Nephron (organoid): ENCODE results near the gene VCX3B.
"Not testable (repeated sequence)": the region's sequence is repeated elsewhere in the genome, so short reads cannot be mapped to it uniquely, and the experiment has no call there.

Experiments
- H3K27ac Mint-ChIP-seq, 3 experiments: 2 replicates each; pipeline ENCODE4 v1.8.0; 2020; ENCODE audit warnings: mixed read lengths in 3 of 3, mild to moderate bottlenecking in 2 of 3, moderate library complexity in 1 of 3
- H3K27me3 Mint-ChIP-seq: 2 replicates; pipeline ENCODE4 v1.8.0; 2021; ENCODE audit warnings: low read depth, mild to moderate bottlenecking, moderate library complexity, mixed read lengths
- H3K36me3 Mint-ChIP-seq: 2 replicates; pipeline ENCODE4 v1.8.0; 2020; ENCODE audit warnings: low read depth, mixed read lengths
- H3K4me1 Mint-ChIP-seq: 2 replicates; pipeline ENCODE4 v1.8.0; 2020; ENCODE audit warnings: mixed read lengths
- H3K4me3 Mint-ChIP-seq, 3 experiments: 2 replicates each; pipeline ENCODE4 v1.8.0; 2020; ENCODE audit warnings: mild to moderate bottlenecking in 3 of 3, mixed read lengths in 3 of 3, moderate library complexity in 2 of 3
- H3K9me3 Mint-ChIP-seq: 2 replicates; pipeline ENCODE4 v1.8.0; 2020; ENCODE audit warnings: mixed read lengths
- TF ChIP-seq, protein P1 (sequence below), 3 experiments: fragments of 200-600 bp; sonication (generic); IDR thresholded peaks; one replicate each; pipeline ENCODE4 v1.5.0; 2021; ENCODE audit warnings: antibody characterized with exemption in 3 of 3; ENCODE audit not compliant: unreplicated experiment in 3 of 3

VCX3B gene

DNA sequence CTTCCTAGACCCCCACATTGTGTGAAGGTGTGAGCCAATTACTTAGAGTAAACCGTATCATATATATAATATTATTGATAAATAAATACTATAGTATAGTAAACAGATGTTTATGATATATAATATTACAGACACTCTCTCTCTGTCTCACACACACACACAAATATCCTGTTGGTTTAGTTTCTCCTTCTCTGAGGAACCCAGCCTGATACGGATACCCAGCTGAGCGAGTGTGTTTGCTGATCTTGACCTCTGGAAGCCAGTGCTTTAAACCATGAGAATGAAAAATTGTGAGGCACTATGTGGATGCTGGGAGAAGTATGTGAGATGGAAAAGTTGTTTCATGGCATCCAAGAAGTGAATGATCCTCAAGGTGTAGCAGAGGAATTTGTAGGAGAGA is at the start of gene VCX3B:
TSS of gene VCX3B (plus strand) at position 301 of the 400 bp plus-strand sequence. CDS start 621 bp downstream, outside the sequence.
- H3K4me3 Mint-ChIP-seq, H3K36me3 Mint-ChIP-seq, H3K9me3 Mint-ChIP-seq, H3K27me3 Mint-ChIP-seq, H3K4me1 Mint-ChIP-seq, H3K27ac Mint-ChIP-seq: not testable (repeated sequence)

DNA sequence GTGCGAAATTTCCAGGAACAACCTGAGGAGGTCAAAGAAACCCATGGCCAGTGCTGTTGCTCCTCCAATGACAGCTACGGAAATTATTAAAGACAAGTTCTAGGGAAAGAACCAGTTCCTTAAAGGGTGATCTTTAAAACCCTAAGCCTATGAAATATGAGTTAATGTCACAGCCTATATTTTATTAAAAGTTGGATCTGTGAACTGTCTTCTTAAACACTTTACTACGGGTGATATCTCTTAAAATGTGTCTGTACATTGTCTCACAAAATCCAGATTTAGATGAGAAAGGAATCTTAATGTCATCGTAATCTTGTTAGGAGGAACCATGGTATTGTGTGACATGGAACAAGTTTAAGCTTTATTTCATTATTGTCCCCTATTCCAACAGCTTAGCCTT is 46.3 kb upstream of the VCX3B start:
- Mint-ChIP-seq H3K27ac (no peak overlapping the region), H3K36me3 (no peaks in the 10 kb centered on the region), H3K4me3 (no peak overlapping the region), H3K27me3 (no peaks in the 10 kb centered on the region), H3K4me1 (no peaks in the 10 kb centered on the region), H3K9me3 (no peaks in the 10 kb centered on the region)
- TF ChIP-seq, protein P1, sequence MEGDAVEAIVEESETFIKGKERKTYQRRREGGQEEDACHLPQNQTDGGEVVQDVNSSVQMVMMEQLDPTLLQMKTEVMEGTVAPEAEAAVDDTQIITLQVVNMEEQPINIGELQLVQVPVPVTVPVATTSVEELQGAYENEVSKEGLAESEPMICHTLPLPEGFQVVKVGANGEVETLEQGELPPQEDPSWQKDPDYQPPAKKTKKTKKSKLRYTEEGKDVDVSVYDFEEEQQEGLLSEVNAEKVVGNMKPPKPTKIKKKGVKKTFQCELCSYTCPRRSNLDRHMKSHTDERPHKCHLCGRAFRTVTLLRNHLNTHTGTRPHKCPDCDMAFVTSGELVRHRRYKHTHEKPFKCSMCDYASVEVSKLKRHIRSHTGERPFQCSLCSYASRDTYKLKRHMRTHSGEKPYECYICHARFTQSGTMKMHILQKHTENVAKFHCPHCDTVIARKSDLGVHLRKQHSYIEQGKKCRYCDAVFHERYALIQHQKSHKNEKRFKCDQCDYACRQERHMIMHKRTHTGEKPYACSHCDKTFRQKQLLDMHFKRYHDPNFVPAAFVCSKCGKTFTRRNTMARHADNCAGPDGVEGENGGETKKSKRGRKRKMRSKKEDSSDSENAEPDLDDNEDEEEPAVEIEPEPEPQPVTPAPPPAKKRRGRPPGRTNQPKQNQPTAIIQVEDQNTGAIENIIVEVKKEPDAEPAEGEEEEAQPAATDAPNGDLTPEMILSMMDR (IDR thresholded peaks at IDR 0.05; ENCODE audit: unreplicated experiment in 3 of 3): no peak

DNA sequence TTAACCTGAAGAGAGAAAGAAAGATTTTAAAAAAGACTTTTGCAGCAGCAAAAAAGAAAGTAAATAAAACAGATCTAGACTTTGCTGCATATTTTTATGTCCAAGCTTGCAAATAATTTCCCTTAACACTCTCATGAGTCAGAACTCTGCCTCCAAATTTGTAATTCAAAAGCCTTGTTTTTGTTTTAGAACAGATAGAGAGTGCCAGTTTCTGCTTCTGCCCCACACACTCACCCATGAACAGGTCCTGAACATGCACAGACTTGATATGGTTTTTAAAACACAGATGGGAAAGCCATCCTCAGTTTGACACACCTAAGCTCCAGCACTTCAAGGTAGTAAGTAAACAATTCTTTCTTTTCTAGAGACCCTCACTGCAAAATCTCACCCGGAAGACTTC is 39.7 kb upstream of the VCX3B start:
- H3K9me3 Mint-ChIP-seq: peaks cover 2% of the 10 kb centered on the region
- no peak overlapping the region for H3K4me3 Mint-ChIP-seq
- no peaks in the 10 kb centered on the region for H3K27me3 Mint-ChIP-seq
- H3K27ac Mint-ChIP-seq: peak overlapping the region in 1 of 3 experiments; percentile 2
- TF ChIP-seq, protein P1 (IDR thresholded peaks at IDR 0.05; ENCODE audit: unreplicated experiment in 3 of 3): no peak
- no peaks in the 10 kb centered on the region for H3K4me1 Mint-ChIP-seq
- no peaks in the 10 kb centered on the region for H3K36me3 Mint-ChIP-seq

DNA sequence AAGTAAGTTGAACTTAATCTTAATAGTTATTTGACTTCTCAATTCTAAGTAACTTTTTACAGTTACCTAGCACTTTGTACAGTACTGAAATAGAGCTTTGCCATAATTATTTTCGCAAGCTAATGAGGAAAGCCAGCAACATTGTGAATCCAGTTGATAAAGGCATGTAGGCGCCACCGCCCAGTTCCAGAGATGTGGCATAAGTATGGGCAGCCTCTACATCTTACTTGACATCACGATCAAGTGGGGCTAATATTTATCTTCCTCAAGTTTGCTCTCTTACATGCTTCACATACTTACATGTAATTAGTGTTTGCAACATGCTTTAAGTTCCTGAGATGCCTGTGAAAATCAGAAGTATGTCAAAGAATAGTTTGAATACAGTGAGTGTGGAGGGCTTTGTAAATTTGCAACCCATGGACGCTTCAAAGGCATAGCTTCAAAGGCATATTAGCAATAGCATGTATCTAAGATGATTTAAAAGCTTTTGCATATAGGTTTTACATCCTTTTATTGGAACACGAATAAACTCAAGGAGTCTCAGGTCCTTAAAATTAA is 34.9 kb upstream of the VCX3B start:
- TF ChIP-seq, protein P1 (IDR thresholded peaks at IDR 0.05; ENCODE audit: unreplicated experiment in 3 of 3): no peak
- no peaks in the 10 kb centered on the region for H3K4me1 Mint-ChIP-seq
- H3K4me3 Mint-ChIP-seq: no peak overlapping the region

DNA sequence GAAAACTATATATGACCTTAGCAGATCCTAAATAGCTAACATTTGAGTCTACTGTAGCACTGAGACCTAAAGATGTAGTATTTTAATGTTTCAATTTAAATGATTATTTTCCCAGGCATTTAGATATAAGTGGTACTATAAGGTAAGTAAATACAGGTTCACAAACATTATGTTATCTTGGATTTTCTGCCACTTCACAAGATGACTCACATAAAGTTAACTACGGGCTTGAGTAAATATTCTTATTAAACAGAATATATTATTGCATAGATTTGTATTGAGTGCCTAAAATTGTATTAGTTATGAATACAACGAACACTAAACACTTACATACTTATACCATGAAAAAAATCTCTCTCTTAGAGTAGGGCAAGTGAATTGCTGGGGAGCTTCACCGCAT is 34.2 kb upstream of the VCX3B start:
- Mint-ChIP-seq H3K36me3 (no peaks in the 10 kb centered on the region), H3K4me3 (no peak overlapping the region), H3K27me3 (no peaks in the 10 kb centered on the region), H3K27ac (no peak overlapping the region), H3K9me3 (peaks cover 2% of the 10 kb centered on the region), H3K4me1 (no peaks in the 10 kb centered on the region)
- TF ChIP-seq, protein P1 (IDR thresholded peaks at IDR 0.05; ENCODE audit: unreplicated experiment in 3 of 3): no peak

More for the DNA sequence above, 34.9 kb upstream of the VCX3B start:
- H3K36me3 Mint-ChIP-seq: no peaks in the 10 kb centered on the region
- no peak overlapping the region for H3K27ac Mint-ChIP-seq
- no peaks in the 10 kb centered on the region for H3K27me3 Mint-ChIP-seq
- peaks cover 2% of the 10 kb centered on the region for H3K9me3 Mint-ChIP-seq

DNA sequence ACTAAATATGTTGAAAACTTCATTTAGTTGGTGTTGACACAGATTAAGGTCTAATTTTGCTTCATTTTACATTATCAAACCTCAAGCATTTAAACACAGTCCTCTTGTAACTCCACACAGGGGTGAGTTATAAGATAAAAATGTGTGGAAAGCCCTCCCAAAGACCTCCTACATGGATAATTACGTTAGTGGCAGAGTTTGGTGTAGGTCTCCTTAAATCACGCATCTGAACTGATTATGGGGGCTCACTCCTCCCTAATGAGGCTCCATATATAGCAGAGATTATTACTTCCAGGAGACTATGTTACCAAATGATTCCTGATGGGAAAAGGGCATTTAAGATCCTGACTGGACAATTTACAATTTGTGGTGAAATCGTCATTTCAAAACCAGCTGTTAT is 32.2 kb upstream of the VCX3B start:
- H3K27me3 Mint-ChIP-seq: no peaks in the 10 kb centered on the region

More for the DNA sequence above, 32.2 kb upstream of the VCX3B start:
- no peaks in the 10 kb centered on the region for H3K36me3 Mint-ChIP-seq
- peaks cover 2% of the 10 kb centered on the region for H3K9me3 Mint-ChIP-seq
- no peaks in the 10 kb centered on the region for H3K4me1 Mint-ChIP-seq
- H3K27ac Mint-ChIP-seq: no peak overlapping the region
- no peak overlapping the region for H3K4me3 Mint-ChIP-seq
- TF ChIP-seq, protein P1 (IDR thresholded peaks at IDR 0.05; ENCODE audit: unreplicated experiment in 3 of 3): no peak
